HG02678 (cell line): ENCODE data around the gene KIAA1755.
"Not testable (repeated sequence)": the region's sequence is repeated elsewhere in the genome, so short reads cannot be mapped to it uniquely, and the experiment has no call there.

Source experiments
- ATAC-seq: cut with Tn5 transposase; IDR thresholded peaks from one replicate; pipeline ENCODE4 v1.9.1; 2021; ENCODE audit warnings: mild to moderate bottlenecking, moderate library complexity; ENCODE audit not compliant: unreplicated experiment

KIAA1755 gene

GRCh38 chr20:38267901-38268514, 7.5 kb upstream of the KIAA1755 start:
- no peak for ATAC-seq

GRCh38 chr20:38267296-38267695, 6.8 kb upstream of the KIAA1755 start:
- ATAC-seq = no peak

GRCh38 chr20:38266426-38266825, 5.9 kb upstream of the KIAA1755 start:
- no peak for ATAC-seq

GRCh38 chr20:38262931-38263330, 2.4 kb upstream of the KIAA1755 start:
- no peak for ATAC-seq

GRCh38 chr20:38261054-38261390, 487 bp upstream of the KIAA1755 start:
- ATAC-seq = no peak

GRCh38 chr20:38260025-38260377, 534 bp downstream of the KIAA1755 start:
- no peak for ATAC-seq

GRCh38 chr20:38258545-38259215, 1.9 kb downstream of the KIAA1755 start:
- ATAC-seq = no peak

GRCh38 chr20:38256966-38257365, 3.6 kb downstream of the KIAA1755 start:
- ATAC-seq = no peak

- ATAC-seq = no peak
These were observed 4.5 kb downstream of the KIAA1755 start for GRCh38 chr20:38256021-38256420.

- no peak for ATAC-seq
These were observed 5.1 kb downstream of the KIAA1755 start for GRCh38 chr20:38255393-38255792.

- not testable (repeated sequence) for ATAC-seq
These were observed 5.9 kb downstream of the KIAA1755 start for GRCh38 chr20:38254621-38255020.

- no peak for ATAC-seq
These were observed 7.0 kb downstream of the KIAA1755 start for GRCh38 chr20:38253571-38253970.

- no peak for ATAC-seq
These were observed 7.9 kb downstream of the KIAA1755 start for GRCh38 chr20:38252292-38253288.

- ATAC-seq = not testable (repeated sequence)
These were observed 9.1 kb downstream of the KIAA1755 start for GRCh38 chr20:38251441-38251840.

GRCh38 chr20:38250609-38251008, 9.9 kb downstream of the KIAA1755 start:
- ATAC-seq = no peak

- no peak for ATAC-seq
These were observed 10.8 kb downstream of the KIAA1755 start for GRCh38 chr20:38249536-38250310.

- ATAC-seq = no peak
These were observed 12.4 kb downstream of the KIAA1755 start for GRCh38 chr20:38248133-38248532.

- ATAC-seq = not testable (repeated sequence)
These were observed 12.8 kb downstream of the KIAA1755 start for GRCh38 chr20:38247725-38248124.

GRCh38 chr20:38247166-38247509, 13.4 kb downstream of the KIAA1755 start:
- no peak for ATAC-seq

GRCh38 chr20:38246357-38247165, 14.0 kb downstream of the KIAA1755 start:
- ATAC-seq = no peak
